NCI-H1105 treated with DMSO at 0.1 percent for 48 hours (cell line): Measurements from ENCODE around the gene CRYGN.

Experiments
- DNase-seq: peaks from one replicate; lab custom pipeline; 2025; lab: John Stamatoyannopoulos, UW

The CRYGN gene

DNA sequence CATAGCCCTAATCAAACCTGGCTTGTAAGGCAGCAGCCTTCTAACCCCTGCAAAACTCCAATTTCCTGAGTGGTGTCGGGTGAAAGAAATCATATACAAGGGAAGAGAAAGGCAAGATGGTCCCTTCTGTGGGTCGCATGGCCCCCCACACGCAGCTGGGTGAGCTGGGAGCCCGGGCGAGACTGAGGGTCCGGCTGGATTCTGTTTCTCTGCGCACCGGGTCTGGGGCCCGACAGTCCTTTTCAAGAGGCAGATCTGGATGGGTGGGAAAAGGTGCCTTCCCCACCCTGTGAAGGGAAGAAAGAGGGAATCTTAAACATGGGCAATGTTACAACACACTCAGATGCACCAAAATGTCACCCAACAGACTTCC is 48.6 kb downstream of the CRYGN start:
- no peak for DNase-seq

DNA sequence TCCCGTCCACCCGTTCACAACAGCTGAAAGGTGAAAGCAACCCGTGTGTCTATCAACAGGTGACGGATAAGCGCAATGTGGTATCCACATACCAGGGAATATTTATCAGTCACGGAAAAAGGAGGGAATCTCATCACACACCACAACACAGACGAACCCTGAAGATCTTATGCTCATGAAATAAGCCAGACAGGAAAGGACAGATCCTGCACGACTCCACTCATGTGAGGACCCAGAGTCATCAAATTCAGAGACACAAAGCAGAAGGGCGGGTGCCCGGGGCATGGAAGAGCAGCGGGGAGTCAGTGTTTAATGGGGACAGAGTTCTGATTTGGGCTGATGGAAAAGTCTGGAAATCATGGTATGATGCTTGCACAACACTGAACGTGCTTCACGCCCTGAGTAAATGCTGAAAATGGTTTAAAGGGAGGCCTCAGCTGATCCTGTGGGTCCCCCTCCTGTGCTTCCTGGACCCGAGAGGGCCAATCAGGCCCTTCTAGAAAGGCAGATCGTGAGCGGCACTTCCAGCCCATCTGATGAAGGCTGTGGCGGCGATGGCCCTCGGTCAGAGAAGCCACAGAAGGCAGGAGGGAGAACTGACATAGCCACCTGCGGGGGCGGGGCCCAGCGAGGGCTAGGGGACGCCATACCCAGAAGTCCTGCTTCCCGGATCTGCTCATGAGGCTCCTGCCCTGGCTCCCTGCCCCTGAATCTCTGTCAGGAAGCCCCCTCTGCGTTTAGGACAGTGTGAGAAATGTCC is 49.2 kb downstream of the CRYGN start:
- DNase-seq = no peak

DNA sequence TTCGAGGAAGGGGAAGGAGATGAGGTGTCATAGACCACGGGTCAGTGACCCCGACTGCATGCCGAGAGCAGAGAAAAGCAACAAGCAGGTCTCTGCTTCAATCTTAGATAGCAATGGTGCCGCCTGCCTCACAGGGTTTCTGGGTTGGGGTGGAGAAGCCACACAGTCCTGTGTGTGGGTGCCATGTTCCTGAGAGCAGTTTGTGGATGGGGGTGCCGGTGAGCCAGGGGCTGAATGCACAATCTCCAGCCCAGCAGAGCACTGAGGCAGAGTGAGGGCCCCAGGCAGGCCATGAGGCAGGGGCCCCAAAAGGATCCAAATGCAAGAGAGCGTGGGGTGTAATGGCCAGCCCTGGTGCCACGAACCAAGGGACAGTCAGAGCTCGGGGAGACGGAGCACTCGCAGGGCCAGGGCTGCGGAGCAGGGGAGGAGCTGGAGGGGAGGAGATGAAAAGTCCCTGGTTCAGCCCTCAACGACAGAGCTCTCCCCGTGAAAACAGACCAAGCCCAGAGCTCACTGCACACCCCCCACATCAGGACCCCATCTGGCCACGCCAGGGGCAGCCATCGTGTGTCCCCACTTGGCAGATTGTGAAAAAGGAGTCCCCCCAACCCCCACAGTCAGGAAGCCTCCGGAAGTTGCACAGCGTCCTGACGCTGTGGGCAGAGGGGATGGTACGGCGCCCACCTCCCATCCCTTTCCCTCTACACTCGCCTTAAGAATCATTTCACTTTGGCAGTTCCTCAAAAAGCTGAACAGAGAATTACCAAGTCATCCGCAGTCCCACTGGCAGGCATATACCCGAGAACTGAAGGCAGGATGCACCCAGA is 50.0 kb downstream of the CRYGN start:
- no peak for DNase-seq

DNA sequence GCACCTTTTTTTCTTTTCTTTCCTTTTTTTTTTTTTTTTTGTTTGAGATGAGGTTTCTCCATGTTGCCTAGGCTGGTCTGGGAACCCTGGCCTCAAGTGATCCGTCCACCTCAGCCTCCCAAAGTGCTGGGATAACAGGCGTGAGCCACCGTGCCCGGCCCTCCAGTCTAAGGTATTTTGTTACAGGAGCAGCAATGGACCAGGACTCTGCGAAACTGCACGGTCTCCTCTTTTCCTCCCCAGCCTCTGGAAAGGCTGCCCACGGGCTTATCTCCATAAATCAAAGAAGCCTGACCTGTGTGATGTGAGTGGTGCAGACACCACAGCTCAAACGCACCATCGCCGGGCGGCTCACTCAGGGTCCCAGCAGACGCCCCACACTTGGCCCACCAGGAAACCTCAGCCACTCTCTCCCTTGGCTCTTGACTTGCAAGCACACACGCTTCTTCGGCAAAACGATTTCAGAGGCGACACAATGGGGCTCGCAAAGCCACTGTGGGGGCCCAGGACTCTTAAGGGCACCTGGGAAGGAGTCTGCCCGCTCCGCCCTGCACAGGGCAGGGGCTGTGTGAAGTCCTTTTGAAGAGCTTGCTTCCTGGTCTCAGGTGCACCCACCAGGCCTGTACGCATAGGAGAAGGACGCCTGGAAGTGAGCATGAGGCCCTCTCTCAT is 50.7 kb downstream of the CRYGN start:
- no peak for DNase-seq

DNA sequence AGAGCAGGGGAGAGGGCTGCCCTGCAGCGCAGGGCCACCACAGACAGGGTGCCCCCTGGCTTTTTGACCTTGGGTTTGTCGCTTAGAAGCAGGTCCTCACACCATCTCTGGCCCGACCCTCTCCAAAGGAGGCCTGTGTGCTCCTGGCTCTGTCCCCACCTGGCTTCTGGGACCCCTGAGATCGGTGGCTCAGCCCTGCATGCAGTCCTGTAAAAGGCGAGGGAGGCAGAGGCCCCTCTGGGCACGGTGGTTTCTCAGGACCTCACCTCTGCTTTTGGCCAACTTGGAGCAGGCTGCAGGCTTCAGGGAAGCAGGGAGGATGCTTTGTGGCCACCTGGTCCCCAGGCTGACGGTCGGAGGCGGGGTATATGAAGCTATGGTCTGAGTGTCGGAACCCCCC is 51.5 kb downstream of the CRYGN start:
- DNase-seq = no peak

DNA sequence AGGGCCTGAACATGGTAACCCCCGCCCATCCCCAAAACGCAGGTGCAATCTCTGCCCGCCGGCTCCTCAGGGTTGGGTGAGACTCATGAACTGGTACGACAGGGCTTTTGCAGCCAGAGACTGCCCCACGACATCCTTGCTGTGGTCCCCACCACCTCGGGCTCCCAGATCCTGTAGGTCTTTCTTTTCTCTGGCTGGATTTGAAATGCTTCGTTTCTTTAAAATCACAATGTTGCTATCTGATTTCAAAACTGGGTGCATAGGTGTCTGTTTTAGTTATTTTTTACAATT is 52.0 kb downstream of the CRYGN start:
- no peak for DNase-seq

DNA sequence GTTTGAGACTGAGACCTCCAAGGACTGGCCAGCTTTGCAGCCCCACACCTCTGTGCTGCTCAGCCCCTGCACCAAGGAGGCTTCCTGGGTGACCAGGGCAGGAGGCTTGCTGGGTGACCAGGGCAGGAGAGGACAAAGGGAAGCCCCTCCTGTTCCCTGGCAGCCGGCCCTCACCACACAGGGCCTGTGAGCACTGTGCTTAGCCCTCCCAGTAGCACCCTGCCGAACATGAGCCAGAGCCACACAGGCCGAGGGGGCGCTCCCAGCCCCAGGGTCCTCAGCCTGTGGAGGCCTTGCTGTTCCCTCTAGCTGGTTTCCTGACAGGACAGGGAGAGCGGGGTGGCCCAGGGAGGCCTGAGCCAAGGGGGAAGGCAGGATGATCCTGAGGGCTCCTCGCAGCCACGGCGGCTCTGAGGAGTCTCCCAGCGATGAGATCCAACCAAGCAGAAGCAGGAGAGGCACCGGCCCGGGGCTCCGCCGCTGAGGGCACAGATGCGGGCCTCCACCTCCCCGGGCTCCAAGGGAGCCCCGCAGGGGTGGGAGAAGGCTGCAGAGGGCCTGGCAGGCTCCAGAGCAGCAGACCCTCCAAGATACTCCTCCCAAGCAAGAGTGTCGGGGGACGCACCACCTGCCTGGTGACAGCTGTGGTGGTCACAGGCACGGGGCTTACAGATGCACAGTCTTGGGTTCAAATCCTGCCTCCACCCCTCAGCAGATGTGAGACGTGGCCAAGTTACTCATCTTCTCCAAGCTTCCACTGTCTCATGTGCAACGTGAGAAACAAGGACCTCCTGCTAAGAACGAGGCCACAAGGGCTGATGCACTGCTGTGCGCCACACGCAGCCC is 52.6 kb downstream of the CRYGN start:
- no peak for DNase-seq

DNA sequence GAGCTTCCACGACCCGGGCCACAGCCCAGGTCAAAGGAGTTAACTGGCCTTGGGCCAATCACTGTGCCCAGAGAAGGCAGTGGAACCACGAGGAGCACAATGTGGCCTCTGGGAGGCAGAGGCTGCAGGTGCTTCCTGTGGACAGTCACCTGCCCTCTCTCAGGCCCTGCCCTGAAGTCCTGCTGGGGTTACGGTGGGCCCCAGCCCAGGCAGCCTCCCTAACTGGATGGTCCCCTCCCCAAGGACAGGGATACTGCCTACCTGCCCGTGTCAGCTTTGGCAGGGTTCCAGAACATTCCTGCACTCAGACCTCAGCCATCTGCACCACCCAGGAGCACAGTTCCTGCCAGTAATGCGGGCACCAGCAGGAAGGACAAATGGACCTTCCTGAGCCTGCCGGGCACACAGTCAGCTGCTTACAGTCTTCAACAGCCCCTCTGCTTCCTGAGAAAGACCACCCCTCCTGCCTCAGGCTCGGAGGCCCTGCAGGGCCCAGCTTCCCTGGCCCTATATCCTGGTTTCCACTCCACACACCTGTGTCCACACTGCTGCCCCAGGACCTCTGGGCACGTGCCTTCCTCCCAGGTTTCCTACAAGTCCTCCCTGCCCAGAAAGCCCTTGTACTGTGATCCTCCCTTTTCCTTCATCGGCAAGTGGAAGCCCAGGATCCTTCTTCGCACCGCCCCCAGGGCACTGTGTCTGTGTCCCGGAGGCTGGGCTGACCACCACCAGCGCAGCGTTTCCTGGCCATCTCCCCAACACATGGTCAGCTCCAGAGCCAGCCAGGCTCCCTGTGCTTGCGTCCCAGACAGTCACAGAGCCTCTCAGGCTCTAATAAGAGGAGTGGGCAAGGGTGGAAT is 53.4 kb downstream of the CRYGN start:
- DNase-seq = no peak

DNA sequence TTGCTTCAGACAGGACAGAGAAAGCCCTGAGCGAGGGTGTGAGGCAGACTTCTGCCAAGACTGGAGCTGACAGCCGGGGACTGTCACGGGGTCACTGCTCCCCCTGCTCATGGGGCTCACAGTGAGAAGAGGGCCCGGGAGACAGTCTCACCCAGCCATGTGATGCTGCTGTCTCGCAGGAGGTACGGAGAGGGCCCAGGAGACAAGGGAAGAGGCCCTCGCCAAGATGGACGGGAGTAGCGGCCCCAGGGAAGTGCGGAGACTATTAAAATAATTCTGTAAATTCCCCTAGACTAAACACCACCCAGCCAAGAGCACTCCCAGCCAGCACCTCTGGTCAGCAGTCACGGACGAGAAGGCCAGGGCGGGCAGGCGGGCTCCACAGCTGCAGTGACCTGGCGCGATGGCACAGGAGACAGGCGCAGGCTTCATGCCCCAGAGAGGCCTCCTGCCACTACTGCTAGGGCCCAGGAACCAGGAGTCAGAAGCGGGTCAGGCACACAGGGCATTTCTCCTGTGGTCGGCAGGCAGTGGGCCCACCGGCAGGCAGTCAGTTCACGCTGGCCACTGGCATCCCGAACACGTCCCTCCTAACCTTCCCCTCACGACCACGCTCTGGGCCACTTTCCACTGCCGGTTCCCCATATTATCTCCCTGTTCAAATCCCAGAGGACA is 54.2 kb downstream of the CRYGN start:
- DNase-seq = no peak

DNA sequence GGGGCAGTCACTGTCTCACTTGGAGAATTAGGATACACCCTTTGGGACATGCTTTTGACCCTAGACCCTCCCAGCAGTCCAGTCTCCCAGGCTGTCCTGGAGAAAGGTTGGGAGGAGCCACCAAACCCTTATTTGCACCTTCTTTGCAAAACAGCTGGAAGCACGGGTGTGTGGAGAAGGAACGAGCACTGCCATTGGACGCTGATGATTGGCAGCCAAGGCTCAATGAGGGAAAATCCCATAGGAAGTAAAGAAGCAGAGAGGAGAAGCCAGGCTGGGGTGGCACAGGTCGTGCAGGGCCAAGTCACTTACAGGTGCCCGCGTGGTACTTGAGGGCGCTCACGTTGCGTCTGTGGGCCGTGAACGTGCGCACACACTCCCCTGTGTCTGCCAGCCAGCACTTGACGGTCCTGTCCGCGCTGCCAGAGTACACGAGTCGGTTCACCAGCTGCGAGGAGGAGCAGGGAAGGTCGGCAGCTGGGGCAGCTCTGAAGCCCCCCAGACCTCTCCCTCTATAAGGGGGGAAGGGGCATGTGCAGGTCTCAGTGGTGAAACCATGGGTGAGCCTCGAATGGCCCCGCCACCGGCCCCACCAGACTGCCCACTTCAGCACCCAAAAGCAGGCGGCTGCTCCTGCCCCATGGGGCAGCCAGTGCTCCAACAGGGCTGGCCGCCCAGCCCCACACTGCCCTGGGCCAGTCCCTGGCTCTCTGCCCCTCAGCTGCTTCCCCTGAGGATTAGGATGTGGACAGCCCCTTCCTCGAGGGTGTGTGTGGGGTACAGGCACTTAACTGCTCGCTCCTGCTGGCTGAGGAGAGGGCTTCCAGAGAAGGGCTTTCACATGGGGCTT is 54.9 kb downstream of the CRYGN start:
- DNase-seq = no peak

DNA sequence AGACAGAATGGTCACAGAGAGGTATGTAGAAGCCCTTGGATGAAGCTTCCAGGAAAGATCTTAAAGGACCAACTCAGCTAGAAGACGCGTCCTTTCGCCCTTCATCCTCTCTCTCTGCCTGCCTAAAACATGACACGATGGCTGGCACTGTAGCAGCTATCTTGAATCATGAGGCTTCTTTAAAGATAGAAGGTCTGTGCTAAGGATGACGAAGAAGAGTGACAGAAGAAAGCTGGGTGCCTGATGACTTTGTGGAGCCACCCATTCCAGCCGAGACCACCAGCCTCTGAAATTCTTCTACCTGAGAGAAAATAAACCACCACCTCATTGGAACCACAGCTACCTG is 55.6 kb downstream of the CRYGN start:
- no peak for DNase-seq

DNA sequence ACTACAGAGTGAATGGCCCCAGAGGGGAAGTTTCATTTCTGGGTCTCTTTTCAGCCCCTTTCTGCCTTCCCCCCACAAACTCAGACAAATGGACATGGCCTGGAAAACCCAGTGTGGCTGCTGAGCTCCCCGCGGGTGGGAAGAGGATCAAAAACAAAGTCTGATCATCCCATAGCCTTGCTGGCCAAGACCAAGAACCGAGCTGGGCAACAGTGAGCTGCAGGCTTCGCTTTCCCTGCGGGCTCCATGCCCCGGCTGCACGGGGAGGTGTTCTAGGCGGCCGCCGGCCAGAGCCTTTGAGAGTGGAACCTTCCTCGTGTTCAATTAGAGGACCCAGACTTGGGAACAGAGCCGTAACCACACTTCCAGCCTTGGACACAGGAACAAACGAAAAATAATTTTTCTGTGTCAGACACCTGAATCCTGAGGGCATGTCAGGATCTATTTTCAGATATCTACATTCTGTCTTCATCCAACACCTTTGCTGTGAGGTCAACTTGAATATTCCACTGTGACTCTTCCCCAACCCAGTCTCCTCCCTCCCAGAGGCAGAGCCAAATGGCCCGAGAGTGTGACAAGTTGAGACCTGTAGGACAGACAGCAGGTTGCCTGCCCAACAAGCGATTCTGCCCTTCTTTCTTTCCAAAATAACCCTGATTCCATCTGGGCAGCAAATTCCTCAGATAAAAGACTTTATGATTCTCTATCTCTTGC is 56.1 kb downstream of the CRYGN start:
- no peak for DNase-seq

DNA sequence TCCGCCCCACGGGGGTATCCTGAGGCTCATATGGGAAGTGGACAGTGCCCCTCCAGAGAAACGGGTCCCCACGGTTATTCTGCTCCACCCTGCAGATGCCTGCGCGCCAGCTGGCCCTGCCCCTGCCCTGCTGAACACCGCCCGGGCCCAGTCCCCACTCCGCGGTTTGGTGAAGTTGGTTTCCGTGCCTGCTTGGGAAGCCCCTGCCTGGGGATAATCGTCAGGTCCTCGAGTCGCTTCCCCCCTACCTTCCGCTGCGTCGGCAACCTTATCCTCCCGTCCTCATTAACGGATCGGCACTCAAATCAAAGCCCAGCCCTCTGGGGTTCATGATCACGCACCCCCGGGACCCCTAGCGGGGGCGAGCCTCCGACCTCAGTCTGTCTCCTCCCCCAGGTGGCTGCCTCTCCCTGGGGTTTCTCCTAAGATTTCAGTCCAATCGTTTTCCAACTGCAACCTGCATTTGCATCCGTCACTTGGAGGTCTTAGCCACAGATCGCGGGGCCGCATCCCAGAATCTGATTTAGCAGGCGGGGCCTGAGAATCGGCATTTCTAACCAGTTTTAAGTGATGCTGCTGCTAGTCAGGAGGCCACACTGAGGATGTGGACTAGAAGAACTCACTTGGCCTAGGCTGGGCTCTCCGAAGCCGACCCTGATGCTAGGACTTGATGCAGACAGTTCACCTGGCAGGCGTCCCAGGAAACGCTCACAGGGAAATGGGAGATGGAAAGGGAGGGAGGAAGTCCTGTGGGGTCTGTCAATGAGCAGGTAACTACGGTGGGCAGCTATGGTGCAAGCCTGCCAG is 57.7 kb downstream of the CRYGN start:
- peak; percentile 65 for DNase-seq

DNA sequence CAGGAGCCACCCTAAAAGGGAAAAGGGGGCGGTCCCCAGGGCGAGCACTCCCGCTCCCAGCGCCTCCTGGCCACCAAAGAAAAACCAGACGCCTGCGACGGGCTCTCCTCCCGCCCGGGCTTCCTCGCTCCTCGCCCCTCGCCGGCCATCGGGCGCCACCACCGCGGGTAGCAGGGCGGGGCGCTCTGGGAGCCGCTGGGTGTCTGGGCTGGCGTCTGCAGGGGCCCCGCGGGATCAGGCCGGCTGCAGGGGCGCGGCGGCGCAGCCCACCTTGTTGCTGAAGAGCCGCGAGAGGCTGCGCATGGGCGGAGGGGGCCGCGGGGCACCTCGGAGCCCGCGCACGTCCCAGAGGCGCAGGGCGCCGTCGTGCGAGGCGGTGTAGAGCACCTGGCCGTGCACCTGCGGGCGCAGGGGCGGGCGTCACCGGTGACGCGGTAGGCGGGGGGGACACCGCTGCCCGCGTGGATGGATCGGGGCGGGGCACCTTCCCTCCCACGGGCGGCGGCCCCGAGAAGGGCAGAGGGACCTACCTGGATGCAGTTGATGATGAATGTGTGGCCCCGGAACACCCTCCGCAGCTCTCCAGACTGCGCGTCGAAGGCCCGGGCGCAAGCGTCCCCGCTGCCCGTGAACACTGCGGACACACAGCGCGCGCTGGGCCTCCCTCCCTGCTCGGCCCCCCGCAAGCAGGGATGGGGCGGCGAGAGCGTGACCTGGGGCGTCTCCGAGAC is 58.4 kb downstream of the CRYGN start:
- peak; percentile 31 for DNase-seq

DNA sequence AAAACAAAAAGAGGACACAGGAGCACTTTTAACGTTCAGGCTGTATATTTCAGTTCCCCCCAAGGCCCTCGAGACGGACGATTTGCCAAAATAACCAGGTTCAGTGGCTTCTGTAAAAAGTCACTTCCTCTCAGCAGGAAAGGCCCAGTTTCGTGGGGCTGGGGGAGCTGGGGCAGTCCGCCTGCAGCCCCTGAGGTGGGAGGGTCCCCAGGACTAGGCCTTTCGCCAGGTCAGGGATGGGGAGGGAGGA is 58.9 kb downstream of the CRYGN start:
- no peak for DNase-seq

DNA sequence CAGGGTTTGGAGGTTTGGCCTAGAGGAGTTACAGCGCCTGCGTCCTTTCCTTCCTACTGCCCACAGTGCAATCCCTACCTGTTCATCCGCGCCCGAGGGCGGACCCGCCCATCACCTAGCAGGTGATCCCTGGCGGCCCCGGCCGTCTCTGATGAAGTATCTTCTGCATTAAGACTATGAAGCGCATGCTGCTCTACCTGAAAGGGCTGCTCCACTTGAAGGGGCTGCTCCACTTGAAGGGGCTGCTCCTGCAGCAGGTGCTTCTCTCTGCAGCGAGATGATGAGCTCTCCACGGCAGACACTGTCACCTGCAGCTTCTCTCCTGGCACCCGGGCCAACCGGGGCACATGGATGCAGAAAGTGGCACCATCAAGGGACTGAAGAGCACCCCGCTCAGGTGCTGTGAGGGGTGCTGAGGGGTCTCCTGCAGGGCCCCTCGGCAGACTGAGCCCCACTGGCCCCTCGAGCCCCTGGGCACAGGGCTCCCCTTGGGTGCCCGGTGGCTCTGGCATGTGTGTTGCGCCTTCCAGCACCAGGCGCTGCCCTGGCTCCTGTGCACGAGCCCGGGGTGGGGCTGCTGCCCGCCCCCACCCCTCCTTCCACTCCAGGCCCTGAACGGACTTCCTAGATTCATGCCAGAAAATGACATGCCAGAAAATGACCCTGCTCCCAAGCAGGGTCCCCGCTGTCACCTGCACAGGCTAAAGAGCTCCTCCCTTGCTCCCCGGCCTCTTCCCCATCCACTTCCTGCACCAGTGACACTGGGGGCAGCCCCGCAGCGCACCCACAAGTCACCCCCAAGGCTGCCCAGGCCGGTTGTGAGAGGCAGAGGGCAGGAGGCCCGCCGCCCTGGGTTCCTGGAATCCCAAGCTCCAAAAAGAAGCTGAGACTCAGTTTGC is 59.5 kb downstream of the CRYGN start:
- DNase-seq = no peak
